HG02981 (cell line): ENCODE data around the gene RSAD2.
A peak's percentile ranks its signal among the peaks of the same experiment; 100 is the strongest.
"Not testable (repeated sequence)": the region's sequence is repeated elsewhere in the genome, so short reads cannot be mapped to it uniquely, and the experiment has no call there.

Source experiments
- ATAC-seq: cut with Tn5 transposase; IDR thresholded peaks from one replicate; pipeline ENCODE4 v1.9.1; 2021; ENCODE audit warnings: mild to moderate bottlenecking, moderate library complexity; ENCODE audit not compliant: unreplicated experiment

RSAD2 gene

DNA sequence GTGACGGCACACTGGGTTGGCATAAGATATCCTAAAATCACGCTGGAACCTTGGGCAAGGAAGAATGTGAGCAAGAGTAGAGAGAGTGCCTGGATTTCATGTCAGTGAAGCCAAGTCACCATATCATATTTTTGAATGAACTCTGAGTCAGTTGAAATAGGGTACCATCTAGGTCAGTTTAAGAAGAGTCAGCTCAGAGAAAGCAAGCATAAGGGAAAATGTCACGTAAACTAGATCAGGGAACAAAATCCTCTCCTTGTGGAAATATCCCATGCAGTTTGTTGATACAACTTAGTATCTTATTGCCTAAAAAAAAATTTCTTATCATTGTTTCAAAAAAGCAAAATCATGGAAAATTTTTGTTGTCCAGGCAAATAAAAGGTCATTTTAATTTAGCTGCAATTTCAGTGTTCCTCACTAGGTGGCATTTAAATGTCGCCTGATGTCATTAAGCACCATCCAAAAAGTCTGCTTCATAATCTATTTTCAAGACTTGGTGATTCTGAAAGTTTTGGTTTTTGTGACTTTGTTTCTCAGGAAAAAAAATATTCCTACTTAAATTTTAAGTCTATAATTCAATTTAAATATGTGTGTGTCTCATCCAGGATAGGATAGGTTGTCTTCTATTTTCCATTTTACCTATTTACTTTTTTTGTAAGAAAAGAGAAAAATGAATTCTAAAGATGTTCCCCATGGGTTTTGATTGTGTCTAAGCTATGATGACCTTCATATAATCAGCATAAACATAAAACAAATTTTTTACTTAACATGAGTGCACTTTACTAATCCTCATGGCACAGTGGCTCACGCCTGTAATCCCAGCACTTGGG lies 19.6 kb downstream of the RSAD2 start:
- no peak for ATAC-seq

DNA sequence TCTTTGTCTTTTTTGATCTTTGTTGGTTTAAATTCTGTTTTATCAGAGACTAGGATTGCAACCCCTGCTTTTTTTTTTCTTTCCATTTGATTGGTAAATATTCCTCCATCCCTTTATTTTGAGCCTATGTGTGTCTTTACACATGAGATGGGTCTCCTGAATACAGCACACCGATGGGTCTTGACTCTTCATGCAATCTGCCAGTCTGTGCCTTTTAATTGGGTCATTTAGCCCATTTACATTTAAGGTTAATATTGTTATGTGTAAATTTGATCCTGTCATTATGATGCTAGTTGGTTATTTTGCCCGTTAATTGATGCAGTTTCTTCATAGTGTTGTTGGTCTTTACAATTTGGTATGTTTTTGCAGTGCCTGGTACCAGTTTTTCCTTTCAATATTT lies 25.0 kb downstream of the RSAD2 start:
- ATAC-seq = not testable (repeated sequence)

DNA sequence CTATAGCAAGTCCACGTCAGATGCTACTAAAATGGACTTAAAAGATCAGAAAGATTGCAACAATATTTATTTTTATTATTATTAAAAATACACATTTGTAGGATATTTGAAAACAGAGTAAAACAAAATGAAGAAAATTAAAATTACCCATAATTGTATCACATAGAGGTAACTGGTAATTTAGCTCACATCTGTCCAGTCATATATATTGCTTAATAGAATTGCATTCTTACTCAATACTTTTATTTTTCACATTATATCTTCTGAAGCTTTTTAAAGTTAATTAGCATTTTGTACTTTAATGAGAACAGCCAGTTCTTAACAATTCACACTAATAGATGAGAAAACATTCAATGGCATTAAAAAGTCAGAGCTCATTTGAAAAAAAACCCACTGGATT lies 28.1 kb downstream of the RSAD2 start:
- ATAC-seq = no peak

DNA sequence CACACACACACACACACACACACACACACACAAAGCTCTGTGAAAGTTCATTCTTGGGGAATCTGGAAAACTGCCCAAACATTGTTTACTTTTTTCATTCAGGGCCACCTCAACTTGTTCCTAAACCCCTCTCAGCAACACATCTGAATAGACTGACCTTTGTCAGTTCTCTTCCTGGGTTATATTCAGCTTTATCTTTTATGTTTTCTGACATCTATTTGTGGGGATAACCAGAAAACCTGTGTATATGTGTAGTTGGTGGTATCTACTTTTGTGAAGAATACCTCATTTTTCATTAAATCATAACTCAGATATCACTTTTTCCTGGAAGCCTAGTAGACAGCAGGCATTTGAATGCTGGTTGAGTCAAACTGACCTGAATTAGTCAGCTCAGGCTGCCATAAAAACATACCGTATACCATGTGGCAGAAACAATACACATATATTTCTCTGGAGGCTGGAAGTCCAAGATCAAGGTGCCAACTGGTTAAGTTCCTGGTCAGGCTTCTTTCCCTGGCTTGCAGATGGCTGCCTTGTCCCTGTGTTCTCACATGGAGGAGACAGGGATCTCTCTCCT lies 28.7 kb downstream of the RSAD2 start:
- no peak for ATAC-seq

DNA sequence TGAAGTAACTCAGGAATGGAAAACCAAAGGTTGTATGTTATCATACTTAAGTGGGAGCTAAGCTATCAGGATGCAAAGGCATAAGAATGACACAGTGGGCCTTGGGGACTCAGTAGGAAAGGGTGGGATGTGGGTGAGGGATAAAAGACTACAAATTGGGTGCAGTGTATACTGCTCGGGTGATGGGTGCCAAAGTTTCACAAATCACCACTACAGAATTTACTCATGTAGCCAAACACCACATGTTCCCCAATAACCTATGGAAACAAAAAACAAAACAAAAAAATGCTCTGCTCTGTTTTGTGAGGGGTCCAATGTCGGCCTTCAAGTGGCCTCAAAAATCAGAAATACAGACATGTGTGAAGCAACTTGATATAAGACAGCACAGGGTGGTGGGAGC lies 30.7 kb downstream of the RSAD2 start:
- ATAC-seq = no peak

DNA sequence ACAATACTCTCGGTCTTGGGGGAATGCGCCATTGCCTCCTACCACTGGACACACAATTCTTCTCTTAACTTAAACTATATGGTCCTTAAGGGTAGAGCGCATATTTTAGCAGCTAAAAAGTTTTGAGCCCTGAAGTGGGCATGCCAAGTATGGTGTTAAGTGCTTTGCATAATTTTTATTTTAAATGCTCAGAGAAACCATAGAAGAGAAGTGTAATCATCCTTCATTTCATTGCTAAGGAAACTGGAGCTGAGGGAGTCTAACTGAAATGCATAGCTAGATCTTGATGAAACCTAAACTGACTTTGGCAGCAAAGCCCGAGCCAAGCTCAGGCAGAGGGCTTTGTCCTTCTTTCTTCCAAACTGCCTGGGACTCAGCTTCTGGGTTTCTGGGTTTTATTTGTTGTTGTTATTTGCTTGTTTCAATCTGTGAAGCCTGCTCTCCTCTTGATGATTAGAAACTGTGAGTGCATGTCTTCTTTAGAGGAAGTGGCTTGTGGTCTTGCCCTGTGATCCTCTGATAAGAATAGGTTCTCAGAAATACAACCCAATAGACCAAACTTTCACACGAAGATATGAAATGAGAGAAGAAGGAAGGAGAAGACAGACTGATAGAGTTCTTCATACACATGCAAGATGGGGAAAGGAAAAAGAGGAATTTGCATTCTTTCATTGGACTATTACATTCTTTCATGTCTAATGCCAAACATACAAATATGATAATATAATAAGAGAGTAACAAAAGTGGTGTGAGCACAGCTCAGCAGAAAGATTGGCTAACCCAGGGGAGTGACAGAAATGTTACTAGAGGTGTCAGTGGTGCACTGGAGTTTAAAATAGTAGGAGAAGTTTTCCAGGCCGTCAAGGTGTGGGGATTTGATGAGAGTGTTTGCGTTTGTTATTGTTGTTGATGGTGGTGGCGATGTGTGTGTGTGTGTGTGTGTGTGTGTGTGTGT lies 32.1 kb downstream of the RSAD2 start:
- ATAC-seq = peak; percentile 99

DNA sequence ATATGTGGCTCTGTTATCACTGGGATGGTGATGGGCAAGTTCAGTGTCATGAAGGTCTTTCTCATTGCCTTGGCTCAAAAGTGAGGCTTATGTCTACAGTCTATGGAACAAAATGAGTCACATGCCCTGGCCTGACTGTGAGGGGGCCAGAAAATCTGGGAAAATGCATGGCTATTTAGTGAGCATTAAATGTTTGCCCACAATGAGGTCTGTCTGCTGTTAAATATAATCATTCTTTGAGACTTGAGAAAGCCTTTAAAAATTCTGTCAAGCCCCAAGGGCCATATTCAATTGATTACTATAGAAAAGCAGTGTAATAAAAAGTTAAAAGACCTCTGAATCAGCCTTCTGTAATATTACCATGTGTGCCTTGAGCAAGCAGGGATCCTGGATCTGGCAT lies 34.1 kb downstream of the RSAD2 start:
- ATAC-seq = no peak

DNA sequence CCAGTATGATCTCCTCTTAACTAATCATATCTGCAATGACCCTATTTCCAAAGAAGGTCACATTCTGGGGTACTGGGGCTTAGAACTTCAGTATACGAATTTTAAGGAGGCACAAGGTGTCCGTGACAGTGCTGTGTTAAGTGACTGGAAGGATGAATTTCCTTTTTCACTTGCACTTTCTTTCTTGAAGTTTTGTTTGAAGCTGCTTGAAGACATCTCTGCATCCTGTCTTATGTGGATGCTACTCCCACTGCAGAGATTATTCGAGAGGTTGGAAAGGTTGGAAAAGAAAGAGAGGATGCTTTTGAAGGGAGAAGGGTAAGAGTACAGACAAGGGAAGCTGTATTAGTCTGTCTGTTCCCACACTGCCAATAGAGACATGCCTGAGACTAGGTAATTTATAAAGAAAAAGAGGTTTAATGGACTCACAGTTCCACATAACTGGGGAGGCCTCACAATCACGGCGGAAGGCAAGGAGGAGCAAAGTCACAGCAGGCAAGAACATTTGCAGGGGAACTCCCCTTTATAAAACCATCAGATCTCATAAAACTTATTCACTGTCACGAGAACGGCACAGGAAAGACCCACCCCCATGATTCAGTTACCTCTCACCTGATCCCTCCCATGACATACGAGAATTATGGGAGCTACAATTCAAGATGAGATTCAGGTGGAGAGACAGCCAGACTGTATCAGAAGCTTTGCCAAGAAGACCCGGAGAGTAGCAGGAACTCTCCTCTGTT lies 36.0 kb downstream of the RSAD2 start:
- ATAC-seq = no peak

DNA sequence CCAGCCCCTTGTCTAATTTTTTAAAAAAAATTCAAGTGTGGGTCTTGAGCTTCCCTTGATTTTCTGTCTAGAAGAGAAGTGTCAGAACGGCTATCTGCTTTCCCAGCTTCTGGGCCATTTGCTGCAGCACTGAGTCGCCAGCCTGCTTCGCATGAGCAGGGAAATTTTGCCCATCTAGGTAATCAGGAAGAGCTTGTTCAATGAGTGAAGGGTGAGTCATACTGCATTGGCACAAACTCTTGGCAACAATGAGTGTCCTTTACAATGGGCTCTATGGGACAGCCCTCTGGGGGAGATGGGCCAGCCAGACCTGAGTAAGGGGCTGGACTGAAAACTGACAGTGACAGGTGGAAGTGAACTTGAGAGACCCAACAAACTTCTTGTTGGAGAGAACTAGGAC lies 37.3 kb downstream of the RSAD2 start:
- ATAC-seq = no peak

DNA sequence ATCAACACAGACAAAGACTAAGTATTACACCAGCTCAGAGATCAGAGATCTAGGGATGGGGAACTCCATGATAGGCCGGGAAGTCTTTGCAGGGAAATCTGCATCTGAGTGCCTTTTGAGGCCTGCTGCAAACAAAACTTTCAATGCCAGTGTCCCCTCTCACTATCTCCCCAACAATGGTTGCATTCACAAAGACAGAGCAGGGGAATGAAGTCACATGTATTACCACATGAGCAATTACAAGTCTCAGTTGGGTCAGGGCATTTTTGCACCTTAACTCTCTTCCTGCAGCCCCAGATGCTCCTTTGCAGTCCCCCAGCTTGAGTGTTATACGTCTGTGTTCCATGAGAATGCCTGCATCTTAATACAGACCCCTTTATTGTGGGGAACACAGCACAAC lies 37.8 kb downstream of the RSAD2 start:
- ATAC-seq = no peak

DNA sequence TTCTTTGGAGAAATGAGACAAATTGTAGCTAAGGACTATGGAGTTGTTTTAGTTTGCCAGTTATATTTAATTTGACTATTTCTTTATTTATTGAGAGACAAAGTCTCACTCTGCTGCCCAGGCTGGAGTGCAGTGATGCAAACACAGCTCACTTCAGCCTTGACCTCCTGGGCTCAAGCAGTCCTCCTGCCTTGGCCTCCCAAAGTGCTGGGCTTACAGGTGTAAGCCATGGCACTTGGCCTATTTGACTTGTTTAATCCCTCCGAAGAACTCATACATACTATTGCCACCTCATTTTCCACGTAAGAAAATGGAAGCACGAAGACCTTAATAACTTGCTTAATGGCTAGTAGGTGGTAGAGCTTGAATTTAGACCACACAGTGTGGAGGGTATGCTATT lies 38.6 kb downstream of the RSAD2 start:
- ATAC-seq = no peak

DNA sequence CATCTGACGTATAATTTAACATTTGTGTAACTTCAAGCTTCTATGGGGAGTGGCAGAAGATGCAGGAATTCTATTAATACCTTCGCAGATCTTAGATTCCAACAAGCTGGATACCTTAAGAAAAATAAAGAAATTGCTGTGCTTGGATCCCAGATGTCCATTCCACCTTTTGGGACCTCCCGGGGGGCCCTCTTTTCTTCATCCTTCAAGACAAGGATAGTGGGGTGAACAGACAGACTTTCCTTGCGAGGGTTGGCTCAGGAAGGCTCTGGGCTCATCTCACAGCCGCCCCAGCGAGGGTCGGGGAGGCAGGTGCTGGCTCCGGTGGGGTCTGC lies 39.1 kb downstream of the RSAD2 start:
- ATAC-seq = no peak

DNA sequence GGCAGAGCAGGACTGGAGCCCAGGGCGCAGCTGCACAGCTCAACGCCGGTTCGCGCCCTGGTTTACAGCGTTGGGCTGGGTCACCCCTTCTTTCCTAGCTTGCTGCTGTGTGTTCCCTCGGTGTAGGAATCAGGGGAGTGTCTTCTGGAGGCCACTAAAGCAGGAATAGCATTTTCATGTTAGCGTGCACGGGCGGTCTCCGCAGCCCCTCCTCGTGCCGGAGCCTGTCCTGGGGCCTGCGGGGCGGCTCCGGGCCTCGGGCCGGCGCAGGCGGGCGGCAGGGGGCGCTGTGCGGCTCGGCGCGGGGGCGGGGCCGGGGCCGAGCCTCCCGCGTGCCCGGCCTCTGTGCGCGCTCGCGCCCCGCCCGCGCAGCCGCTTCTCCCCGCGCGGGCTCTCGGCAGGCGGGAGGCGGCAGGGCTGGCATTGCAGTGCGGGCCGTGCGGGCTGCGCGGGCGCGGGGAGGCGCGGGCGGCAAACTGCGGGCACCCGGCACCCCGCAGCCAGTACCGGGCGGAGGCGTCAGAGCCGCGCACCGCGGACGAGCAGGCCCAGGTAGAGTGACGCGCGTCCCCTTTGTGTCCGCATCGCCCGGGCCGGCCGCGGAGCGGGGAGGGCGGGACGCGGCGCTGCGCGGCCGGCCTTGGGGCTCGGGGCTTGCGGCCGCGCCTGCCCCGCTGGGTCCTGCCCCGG lies 39.6 kb downstream of the RSAD2 start, which contains the start of gene RNF144A:
TSS of gene RNF144A (plus strand) at position 342 of the 690 bp plus-strand sequence. CDS start 79,515 bp downstream, outside the sequence.
- ATAC-seq = peak; percentile 84

DNA sequence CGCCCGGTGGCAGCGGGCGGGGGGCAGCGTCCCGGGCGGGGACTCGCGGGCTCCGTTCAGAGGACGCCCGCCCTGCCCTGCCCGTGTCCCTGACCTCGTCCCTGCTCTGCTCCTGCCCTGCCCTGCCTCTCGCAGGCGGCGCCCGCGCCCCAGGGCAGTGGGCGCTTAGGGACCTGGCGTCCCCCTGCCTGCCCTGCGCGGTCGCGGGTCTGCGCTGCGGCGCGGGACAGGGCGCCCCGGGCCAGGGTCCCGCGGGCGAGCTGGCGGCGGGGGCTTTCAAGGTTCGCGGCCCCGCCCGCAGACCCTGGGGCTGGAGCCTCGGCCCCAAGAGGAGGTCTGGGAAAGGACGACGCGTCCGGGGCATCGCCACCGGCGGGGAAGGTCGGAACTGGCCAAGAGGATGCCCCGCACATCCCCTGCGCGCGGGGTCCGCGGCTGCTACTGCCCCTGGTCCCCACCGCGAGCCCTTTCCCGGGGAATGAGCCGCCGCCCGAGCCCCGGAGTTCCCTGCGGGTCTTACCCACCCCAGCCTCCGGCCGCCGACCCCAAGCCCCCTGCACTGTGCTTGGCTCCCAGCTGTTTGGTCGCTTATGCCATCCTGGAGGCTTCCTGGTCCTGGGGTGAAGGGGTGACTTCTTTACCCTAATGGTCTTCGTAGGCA lies 40.3 kb downstream of the RSAD2 start:
- ATAC-seq = peak; percentile 27

DNA sequence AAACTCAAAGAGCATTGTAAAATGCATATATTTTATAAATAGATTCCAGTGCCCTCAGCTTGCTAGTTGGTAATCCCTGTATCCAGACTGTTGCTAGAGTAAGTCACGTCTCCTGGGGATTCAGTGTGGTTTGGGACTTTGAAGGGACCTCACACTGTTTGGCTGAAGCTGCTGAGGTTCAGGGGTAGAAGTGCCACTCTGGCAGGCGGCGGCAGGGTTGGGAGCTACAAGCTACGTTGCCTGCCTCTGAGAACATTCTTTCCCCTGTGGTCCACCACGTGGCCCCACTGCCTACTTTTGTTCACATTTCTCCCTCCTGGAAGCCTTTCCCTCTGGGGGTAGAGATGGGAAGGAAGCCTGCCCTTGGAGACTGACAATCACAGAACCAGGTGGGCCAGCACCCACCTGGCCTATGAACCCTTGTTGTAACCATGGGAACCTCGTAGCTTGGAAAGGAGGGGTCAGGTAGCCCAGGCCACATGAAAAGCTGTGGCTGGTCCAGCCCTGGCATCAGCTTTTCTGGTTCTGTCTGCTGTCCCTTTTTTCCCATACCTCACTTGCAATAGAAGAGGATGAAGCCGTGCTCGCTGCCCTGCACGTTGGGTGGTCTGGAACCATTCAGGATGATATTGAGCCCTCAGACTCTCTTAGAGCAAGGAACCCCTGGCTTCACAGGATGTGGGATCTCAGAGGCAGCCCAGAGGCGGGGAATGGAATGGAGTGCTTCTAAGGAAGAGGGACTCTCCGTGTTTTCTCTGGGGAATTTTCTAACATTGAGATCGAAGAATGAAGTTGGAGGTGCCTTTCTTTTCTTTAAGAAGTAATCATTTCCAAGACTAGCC lies 42.5 kb downstream of the RSAD2 start:
- ATAC-seq = no peak

DNA sequence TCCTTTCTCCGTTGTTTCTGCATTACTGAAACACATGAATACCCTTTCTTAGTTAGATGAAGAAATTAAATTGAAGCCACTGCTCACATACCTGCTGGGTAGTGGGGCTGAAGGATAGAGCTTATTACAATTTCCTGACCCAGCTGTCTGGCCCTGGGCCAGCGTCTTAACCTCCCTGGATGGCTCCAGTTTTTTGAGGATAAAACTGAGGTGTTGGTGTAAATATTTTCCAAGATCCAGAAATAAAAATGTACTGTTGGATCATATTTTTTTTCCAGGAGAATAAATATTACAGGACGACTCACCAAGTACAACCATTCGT lies 43.1 kb downstream of the RSAD2 start:
- no peak for ATAC-seq

DNA sequence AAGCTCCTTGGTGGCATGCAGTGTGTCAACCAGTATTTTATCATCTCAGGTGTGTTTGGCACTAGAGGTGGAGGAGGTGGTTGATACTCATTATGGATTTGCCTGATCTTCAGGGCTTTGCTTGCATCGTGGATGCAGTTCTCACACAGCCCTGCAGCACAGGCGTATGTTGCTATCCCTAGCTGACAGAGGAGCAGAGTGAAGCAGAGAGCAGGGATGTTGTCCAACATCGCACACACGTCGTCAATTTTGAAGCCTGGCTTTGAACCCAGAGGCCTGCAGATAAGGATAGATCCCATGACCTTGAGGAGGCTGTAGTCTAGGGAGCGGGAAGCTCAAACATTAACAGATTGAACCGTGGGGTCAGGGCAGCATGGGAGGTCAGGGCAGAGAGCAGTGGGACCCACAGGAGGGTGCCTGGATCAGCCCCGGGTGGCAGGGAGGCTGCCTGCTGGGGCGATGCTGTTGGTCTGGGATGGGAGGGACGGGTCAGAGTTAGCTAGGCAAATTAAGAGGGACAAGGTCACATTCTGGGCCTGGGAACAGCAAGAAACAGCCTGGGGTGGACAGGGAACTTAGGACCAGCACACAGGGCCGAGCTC lies 43.8 kb downstream of the RSAD2 start:
- no peak for ATAC-seq

DNA sequence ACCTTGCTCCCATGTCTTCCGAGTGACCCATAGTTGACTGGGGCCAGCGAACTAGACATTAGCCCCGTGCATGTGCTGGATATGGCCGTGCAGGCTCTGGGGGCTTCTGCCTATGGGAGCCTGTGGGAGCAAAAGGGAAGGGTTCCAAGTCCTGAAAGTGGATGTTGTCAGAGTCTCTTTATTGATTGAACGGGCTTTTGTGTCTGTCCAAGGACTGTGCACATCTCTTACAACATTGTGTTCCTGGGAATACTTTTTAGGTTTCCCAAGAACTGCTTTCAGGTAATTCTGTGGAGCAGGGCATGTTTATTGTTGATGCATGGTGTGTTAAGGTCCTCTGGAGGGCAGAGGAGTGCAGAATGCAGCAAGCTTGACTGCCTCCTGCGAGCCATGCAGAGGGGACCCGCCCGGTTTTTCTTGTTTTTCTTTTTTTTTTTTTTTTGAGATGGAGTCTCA lies 44.7 kb downstream of the RSAD2 start:
- ATAC-seq = no peak

DNA sequence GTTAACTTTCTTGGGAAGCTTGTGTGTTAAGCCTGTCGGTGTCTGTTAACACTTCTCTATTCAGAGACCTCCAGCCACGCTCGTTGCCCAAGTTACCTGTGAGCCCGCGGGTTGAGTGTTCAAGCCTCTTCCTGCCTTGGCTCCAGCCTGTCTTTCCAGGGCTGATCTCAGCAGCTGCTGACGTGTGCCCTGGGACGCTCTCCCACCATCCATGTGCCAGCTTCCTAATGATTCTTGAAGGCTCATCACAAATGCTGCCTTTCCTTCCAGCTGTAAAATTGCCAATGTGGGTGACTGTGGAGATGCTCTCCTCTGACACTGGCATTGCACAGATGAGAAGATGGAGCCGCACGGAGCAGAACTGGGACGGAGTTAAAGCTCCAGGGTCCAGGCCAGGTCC lies 45.7 kb downstream of the RSAD2 start:
- ATAC-seq = no peak
